Measurements from ENCODE around the gene ACIN1. TPM values are rescaled to one million over a fixed set of nuclear protein-coding genes. Genes with fewer than 3 reads are reported as not detected.

ACIN1 gene
- polyA plus RNA-seq, 1 donor (not counting 4 experiments of a cell fraction or from before 2014, with no cell fraction given), result 104 TPM

GRCh38 chr14:23033251-23033727, 61.6 kb downstream of the ACIN1 start:
- H3K36me3 ChIP-seq (ENCODE audit: control insufficient read depth in 2 of 2, extremely low read depth in 1 of 2, insufficient read depth in 2 of 2, low read length in 2 of 2), result peaks cover 6 to 10% of the 10 kb centered on the region in 2 experiments
- no peak overlapping the region for H2AFZ ChIP-seq (ENCODE audit: control insufficient read depth, low read length)
- H3K4me3 ChIP-seq (ENCODE audit: control insufficient read depth in 2 of 3, extremely low read depth in 1 of 3, insufficient read depth in 2 of 3, low read depth in 1 of 3, low read length in 3 of 3), result peak overlapping the region; percentile 96 to 98 (median 98)
- H3K79me2 ChIP-seq (ENCODE audit: control insufficient read depth, insufficient read depth, low read length), result peaks cover 38% of the 10 kb centered on the region
- no peaks in the 10 kb centered on the region for H4K20me1 ChIP-seq (ENCODE audit: control insufficient read depth, extremely low read depth, insufficient read depth, low read length)
- H3K27ac ChIP-seq (ENCODE audit: control insufficient read depth, insufficient read depth, low read length), result no peak overlapping the region
- FAIRE-seq (no peak), DNase-seq (ENCODE audit: low read depth, low spot score) (no peak)
- TF ChIP-seq EZH2 (IDR thresholded peaks at IDR 0.05; ENCODE audit: low read length), result no peak
- no peak for TF ChIP-seq CTCF (optimal IDR thresholded peaks at IDR 0.05 in 1 of 3, IDR thresholded peaks at IDR 0.05 in 1 of 3, conservative IDR thresholded peaks at IDR 0.05 in 1 of 3; ENCODE audit: extremely low read depth in 1 of 3, insufficient read depth in 2 of 3, low read length in 3 of 3)
- H3K9me3 ChIP-seq (ENCODE audit: control insufficient read depth, low read depth, low read length), result no peaks in the 10 kb centered on the region
- dilution Hi-C loops (cut with MboI; ENCODE audit: extremely low pct_ligation_motif_present, low sequenced_read_pairs), result no loop called here
- peak overlapping the region; percentile 98 for H3K9ac ChIP-seq (ENCODE audit: control insufficient read depth, extremely low read depth, insufficient read depth, low read length)
- H3K4me2 ChIP-seq (ENCODE audit: control insufficient read depth, extremely low read depth, insufficient read depth, low read depth, low read length), result peak overlapping the region; percentile 83
- H3K27me3 ChIP-seq (ENCODE audit: control insufficient read depth, extremely low read depth, insufficient read depth, low read length), result no peaks in the 10 kb centered on the region
- peaks cover 10% of the 10 kb centered on the region for H3K4me1 ChIP-seq (ENCODE audit: control insufficient read depth, extremely low read depth, insufficient read depth, low read length)
- no peaks in the 10 kb centered on the region for H3K9me1 ChIP-seq (ENCODE audit: control insufficient read depth, extremely low read depth, insufficient read depth, low read length)

GRCh38 chr14:23030936-23031335, 64.0 kb downstream of the ACIN1 start:
- H3K9me1 ChIP-seq (ENCODE audit: control insufficient read depth, extremely low read depth, insufficient read depth, low read length), result no peaks in the 10 kb centered on the region
- H3K27ac ChIP-seq (ENCODE audit: control insufficient read depth, insufficient read depth, low read length), result no peak overlapping the region
- H3K9ac ChIP-seq (ENCODE audit: control insufficient read depth, extremely low read depth, insufficient read depth, low read length), result no peak overlapping the region
- no peak for DNase-seq (ENCODE audit: low read depth, low spot score)
- FAIRE-seq, result no peak
- H3K4me1 ChIP-seq (ENCODE audit: control insufficient read depth, extremely low read depth, insufficient read depth, low read length), result peaks cover 10% of the 10 kb centered on the region
- no peaks in the 10 kb centered on the region for H3K27me3 ChIP-seq (ENCODE audit: control insufficient read depth, extremely low read depth, insufficient read depth, low read length)
- H4K20me1 ChIP-seq (ENCODE audit: control insufficient read depth, extremely low read depth, insufficient read depth, low read length), result no peaks in the 10 kb centered on the region
- dilution Hi-C loops (cut with MboI; ENCODE audit: extremely low pct_ligation_motif_present, low sequenced_read_pairs), result no loop called here
- H3K9me3 ChIP-seq (ENCODE audit: control insufficient read depth, low read depth, low read length), result no peaks in the 10 kb centered on the region
- no peak overlapping the region for H2AFZ ChIP-seq (ENCODE audit: control insufficient read depth, low read length)
- H3K36me3 ChIP-seq (ENCODE audit: control insufficient read depth in 2 of 2, extremely low read depth in 1 of 2, insufficient read depth in 2 of 2, low read length in 2 of 2), result peaks cover 8 to 14% of the 10 kb centered on the region in 2 experiments
- no peak overlapping the region for H3K4me3 ChIP-seq (ENCODE audit: control insufficient read depth in 2 of 3, extremely low read depth in 1 of 3, insufficient read depth in 2 of 3, low read depth in 1 of 3, low read length in 3 of 3)
- peaks cover 38% of the 10 kb centered on the region for H3K79me2 ChIP-seq (ENCODE audit: control insufficient read depth, insufficient read depth, low read length)
- H3K4me2 ChIP-seq (ENCODE audit: control insufficient read depth, extremely low read depth, insufficient read depth, low read depth, low read length), result no peak overlapping the region
- no peak for TF ChIP-seq EZH2 (IDR thresholded peaks at IDR 0.05; ENCODE audit: low read length)
- no peak for TF ChIP-seq CTCF (optimal IDR thresholded peaks at IDR 0.05 in 1 of 3, IDR thresholded peaks at IDR 0.05 in 1 of 3, conservative IDR thresholded peaks at IDR 0.05 in 1 of 3; ENCODE audit: extremely low read depth in 1 of 3, insufficient read depth in 2 of 3, low read length in 3 of 3)

Data from keratinocyte (primary cell).